ENCODE data around the gene ALKAL2.

ALKAL2 gene

GRCh38 chr2:270861-271260 is 17.0 kb downstream of the ALKAL2 start:
- DNase-seq (ENCODE audit: low read depth): no peak

GRCh38 chr2:269356-270030 is 18.4 kb downstream of the ALKAL2 start:
- no peak for DNase-seq (ENCODE audit: low read depth)

GRCh38 chr2:268323-268722 is 19.6 kb downstream of the ALKAL2 start:
- no peak for DNase-seq (ENCODE audit: low read depth)

- DNase-seq (ENCODE audit: low read depth): peak; percentile 92
These were observed 23.1 kb downstream of the ALKAL2 start, which contains the start of gene ACP1 for GRCh38 chr2:264493-265468. Gene ACP1, plus strand, starts transcription at chr2:264947. Its CDS starts 18 bp downstream, at chr2:264965.

- peak; percentile 56 for DNase-seq (ENCODE audit: low read depth)
These were observed 24.0 kb downstream of the ALKAL2 start, which contains the start of gene SH3YL1 for GRCh38 chr2:263774-264492. Gene SH3YL1, minus strand, starts transcription at chr2:264032. Its CDS starts 48 bp downstream, at chr2:263984.

GRCh38 chr2:263022-263738 is 24.7 kb downstream of the ALKAL2 start:
- DNase-seq (ENCODE audit: low read depth): no peak

- DNase-seq (ENCODE audit: low read depth): no peak
These were observed 25.8 kb downstream of the ALKAL2 start for GRCh38 chr2:262117-262516.

GRCh38 chr2:260507-261161 is 27.3 kb downstream of the ALKAL2 start:
- DNase-seq (ENCODE audit: low read depth): no peak

- DNase-seq (ENCODE audit: low read depth): no peak
These were observed 28.0 kb downstream of the ALKAL2 start for GRCh38 chr2:259789-260331.

GRCh38 chr2:258933-259332 is 29.0 kb downstream of the ALKAL2 start:
- no peak for DNase-seq (ENCODE audit: low read depth)

- DNase-seq (ENCODE audit: low read depth): no peak
These were observed 30.0 kb downstream of the ALKAL2 start for GRCh38 chr2:257842-258241.

- DNase-seq (ENCODE audit: low read depth): no peak
These were observed 30.5 kb downstream of the ALKAL2 start for GRCh38 chr2:257429-257828.

GRCh38 chr2:256094-256493 is 31.8 kb downstream of the ALKAL2 start:
- no peak for DNase-seq (ENCODE audit: low read depth)

- no peak for DNase-seq (ENCODE audit: low read depth)
These were observed 32.7 kb downstream of the ALKAL2 start for GRCh38 chr2:255195-255594.

- DNase-seq (ENCODE audit: low read depth): no peak
These were observed 33.6 kb downstream of the ALKAL2 start for GRCh38 chr2:254241-254640.

GRCh38 chr2:253202-253638 is 34.7 kb downstream of the ALKAL2 start:
- DNase-seq (ENCODE audit: low read depth): no peak

- DNase-seq (ENCODE audit: low read depth): no peak
These were observed 35.8 kb downstream of the ALKAL2 start for GRCh38 chr2:252001-252602.

- DNase-seq (ENCODE audit: low read depth): no peak
These were observed 38.3 kb downstream of the ALKAL2 start for GRCh38 chr2:249538-250042.

- DNase-seq (ENCODE audit: low read depth): no peak
These were observed 39.2 kb downstream of the ALKAL2 start for GRCh38 chr2:248724-249123.

Data from T follicular helper cell (primary cell).